Measurements from ENCODE around the gene RAD51B.
"Not testable (repeated sequence)": the region's sequence is repeated elsewhere in the genome, so short reads cannot be mapped to it uniquely, and the experiment has no call there.

RAD51B gene

DNA sequence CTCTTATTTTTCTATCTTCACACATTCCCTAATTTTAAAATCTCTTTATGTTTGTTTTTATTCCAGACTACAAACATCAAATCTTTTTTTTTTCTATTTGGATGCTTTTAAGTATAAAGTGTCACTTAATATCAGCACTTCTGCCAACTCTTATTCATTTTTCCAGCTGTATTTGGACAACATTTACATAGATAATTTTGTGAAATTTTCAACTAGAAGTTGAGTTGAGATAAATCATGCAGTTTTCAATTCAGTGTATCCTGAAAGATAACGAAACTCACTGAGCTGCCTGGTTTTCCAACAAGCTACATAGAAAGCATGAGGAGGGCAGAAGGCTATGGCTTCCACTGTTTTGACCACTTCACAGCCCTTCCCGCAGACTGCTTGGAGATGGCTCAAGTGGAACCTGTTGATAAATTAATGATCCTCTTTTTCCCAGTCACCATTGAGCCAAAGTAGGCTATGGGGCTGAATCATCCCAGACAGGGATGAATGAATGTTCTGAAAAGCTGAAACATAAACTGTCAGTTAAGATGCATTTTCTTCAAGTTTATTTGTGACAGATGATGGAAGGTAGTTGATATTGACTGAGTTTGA is 213.9 kb downstream of the RAD51B start:
- no peak for DNase-seq

DNA sequence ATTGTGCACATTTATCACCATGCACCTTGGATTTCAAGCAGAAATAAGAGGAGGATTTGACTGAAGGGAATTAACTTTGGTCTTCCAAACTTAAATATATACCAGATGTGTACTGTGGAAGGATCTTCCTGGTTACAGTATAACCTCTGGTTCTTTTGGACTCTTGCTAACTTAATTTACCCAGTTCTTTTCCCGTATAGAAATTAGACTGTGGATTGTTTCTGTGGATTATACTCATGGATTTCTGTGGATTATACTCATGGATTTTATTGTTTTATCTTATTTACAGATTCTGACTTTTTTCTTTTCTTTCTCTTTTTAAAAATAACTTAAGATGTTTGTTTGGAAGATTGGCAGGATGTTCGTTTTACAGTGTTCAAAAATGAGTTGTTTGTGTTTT is 215.3 kb downstream of the RAD51B start:
- no peak for DNase-seq

DNA sequence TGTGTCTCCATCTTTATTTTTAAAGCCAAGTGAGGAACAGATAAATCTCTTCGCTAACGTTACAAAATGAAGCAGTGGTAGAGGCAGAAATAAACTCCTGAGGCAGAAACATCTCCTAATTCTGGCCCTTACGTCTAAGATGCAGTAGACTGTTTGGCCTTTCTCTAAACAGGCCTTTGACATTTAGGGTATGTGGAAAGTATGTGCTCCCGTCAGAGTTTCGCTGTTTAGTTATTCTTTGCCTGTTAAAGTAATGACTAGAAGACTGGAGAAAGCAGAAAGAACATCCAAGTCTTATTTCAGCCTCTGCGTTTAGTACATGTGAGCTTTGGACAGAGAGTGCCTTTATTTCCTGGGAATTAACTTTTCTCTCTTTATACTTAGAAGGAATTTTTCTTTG is 216.6 kb downstream of the RAD51B start:
- no peak for DNase-seq

DNA sequence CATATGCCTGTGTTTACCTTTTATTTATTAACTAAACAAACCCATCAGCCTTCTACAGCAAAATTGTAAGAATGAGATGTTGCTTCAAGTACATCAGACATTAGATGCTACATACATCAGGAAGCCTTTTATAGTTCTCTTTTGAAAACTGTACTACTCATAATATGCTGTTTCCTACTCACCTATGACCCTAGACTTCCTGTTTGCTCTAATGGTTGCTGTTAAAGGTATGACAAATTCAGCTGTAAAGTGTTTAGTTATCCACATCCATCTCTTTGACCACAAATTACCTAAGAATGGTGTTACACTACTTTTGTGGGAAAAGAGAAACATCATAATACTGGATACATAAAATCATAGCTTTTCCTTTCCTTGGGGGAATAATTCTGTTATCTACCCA is 220.0 kb downstream of the RAD51B start:
- DNase-seq: no peak

DNA sequence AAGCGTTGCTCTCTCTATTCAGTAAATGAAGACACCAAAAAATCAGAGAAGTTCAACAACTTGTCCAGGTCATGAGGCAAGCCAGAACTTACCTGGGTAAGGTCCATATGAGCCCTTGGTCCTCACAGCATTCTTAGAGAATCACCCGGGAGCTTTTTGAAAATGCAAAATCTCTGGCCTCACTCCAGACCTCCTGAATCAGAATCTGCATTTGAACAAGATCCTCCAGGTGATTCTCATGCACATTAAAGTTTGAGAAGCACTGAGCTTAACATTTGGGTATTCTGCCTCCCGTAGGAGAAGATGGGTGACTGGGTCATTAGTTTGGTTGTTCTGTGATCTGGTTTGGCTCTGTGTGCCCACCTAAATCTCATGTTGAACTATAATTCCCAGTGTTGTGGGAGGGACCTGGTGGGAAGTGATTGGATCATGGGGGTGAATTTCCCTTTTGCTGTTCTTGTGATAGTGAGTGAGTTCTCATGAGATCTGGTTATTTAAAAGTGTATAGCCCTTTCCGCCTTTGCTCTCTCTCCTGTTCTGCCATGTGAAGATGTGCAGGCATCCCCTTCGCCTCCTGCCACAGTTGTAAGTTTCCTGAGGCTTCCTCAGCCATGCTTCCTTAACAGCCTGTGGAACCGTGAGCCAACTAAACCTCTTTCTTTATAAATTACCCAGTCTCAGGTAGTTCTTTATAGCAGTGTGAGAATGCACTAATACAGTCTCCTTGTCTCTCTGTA is 221.2 kb downstream of the RAD51B start:
- no peak for DNase-seq

DNA sequence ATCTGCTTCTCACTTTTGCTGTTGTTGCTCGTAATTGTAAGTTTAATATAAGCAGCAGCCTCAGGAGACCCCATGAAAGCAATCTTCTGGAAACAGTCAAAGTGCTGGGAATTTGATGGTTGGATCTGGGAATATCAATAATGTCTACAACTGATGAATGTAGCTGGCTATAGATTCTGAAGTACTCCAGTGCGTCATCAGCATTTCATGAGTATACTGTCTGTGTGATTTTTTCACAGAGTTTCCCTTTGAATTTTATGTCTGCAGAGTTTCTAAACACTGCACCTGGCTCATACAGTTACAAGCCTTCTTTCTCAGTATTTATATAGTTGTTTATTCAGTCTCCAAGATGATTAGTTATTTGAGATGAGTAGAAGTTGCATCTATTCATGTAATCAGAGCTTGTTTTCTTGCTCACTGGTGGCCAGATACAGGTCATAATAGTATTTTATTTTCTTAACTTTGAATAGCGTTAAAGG is 222.3 kb downstream of the RAD51B start:
- no peak for DNase-seq

DNA sequence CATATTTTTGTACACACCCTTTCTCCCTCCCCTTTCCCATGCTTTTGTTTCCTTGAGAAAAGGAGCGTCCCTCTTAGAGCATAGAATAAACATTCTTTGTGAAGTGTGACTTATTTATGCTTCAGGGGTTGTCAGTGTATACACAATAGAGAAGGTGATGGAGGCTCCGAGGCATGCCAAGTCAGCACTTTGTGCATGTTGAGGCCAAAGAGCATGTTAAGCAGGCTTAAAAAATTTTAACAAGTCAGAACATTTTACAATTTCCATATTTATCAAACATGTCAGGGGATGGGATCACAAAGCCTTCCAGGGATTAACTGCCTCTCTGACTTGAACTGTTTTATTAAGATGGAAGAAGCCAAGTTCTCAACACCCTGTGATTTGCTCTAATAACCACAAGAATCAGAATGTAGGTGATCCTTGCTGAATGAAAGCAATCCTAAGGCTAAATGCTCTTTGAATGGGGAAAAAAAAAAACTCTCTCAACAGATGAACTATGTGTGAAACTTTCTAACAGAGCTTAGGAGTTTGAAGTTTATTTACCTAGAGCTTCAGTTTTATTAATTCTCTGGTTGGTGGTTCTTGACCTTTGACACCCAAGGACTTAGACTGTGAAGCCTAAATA is 223.1 kb downstream of the RAD51B start:
- DNase-seq: no peak

DNA sequence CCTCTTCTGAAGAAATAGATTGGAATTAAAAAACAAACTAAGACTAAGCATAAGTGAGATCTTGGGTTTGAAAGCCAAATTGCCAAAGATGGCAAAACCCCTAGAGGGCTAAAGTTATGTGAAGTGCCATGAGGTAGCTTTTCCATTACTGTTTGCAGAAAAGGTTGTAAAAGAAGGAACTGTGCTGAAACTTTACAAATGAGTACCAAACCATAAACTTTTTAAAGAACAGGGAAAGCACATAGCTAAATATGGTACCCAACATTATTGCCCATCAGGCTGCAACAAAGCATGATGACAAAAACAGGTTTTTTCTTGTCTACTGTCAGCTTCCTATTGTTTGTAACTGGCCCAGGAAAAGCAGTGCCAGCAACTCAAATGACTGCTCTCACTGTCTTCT is 224.2 kb downstream of the RAD51B start:
- DNase-seq: no peak

DNA sequence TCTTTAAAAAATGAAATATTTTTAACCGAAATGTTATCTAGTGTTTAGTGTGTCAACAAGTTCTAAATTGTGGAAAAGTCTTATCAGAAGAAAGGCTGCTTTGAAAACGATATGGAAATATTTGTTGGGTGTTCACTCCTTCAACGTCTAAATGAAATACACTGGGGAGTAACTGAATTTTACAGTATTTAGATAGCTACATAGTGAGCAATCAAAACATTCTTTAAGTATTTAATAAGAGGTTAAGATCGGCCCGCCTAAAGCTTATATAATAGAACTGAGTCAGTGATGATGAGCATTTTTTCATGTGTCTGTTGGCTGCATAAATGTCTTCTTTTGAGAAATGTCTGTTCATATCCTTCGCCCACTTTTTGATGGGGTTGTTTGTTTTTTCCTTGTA is 228.3 kb downstream of the RAD51B start:
- no peak for DNase-seq

DNA sequence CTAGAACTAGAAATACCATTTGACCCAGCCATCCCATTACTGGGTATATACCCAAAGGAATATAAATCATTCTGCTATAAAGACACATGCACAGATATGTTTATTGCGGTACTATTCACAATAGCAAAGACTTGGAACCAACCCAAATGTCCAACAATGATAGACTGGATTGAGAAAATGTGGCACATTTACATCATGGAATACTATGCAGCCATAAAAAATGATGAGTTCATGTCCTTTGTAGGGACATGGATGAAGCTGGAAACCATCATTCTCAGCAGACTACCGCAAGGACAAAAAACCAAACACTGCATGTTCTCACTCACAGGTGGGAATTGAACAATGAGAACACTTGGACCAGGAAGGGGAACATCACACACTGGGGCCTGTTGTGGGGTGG is 229.2 kb downstream of the RAD51B start:
- DNase-seq: not testable (repeated sequence)

DNA sequence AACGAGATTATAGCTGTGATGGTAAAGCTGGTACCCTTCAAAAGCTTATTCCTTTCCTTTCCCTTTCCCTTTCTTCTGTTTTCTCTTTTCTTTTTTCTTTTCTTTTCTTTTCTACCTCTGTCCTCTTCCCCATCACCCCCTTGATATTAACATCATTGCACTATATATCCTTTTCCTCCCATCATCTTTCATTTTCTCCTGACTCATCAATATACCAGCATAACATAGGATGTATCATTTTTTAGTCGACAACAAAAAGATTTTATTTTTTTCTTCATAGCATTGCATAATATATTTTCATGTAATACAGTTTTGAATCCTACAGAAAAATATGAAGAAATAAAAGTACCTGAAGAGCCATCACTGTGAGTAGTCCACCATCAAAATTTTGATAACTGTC is 230.6 kb downstream of the RAD51B start:
- no peak for DNase-seq

DNA sequence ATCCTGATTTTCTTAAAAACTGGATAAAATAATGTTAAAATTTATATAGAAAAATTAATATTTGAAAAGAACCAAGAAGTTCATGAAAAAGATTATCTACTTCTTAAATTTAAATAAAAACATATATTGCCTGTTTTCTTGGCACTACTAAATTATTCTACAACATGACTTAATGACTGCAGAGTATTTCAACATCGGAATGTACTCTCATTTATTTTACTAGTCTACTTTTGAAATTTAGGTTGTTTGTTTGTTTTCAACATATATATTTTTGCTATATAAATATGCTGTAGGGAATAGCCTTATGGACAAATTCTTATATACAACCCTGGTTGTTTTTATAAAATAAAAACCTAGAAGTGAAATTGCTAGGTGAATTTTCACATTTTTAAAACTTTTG is 231.6 kb downstream of the RAD51B start:
- no peak for DNase-seq

DNA sequence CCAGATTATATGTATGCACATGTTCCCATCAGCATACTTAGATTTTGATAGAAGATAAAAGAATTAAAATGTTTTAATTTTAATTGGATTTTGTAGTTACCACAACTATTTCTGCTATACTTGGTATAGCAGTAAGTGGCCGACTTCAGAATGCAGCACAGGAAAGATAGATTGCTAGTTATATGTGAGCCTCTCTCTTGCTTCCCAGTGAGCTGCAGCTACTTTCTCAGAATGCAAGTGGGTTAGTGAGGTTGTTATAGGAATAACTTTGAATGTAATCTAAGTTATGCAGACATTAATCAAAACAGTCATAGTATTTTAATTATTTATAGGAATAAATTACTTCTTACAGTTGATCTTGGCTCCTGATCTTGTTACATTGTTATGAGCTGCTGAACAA is 240.6 kb downstream of the RAD51B start:
- no peak for DNase-seq

DNA sequence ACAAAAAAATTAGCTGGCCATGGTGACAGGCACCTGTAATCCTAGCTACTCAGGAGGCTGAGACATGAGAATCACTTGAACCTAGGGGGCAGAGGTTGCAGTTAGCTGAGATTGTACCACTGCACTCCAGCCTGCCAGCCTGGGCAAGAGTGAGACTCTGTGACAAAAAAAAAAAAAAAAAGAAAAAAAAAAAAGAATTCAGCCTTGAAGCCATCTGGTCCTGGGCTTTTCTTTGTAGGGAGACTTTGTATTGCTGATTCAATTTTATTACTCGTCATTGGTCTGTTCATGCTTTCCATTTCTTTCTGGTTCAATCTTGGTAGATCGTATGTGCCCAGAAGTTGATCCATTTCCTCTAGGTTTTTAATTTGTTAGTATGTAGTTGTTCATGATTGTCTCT is 243.1 kb downstream of the RAD51B start:
- DNase-seq: no peak

DNA sequence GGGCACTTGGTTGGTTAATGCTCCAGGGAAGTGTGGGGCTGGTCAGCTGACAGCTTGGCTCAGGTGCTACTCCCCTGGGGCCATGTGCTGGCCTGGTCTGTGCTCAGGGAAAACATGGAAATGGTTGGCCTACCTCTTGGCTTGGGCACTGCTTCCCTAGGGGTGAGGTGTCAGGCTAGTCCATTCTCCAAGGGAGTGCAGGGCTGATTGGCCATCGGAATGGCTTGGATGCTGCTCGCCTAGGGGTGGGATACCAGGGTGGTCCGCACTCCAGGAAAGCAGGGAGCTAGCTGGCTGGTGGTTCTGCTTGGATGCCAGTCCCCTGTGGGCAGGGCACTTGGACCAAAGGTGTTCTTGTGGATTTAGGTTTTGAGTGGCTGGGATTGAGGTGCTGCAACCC is 245.7 kb downstream of the RAD51B start:
- DNase-seq: no peak

DNA sequence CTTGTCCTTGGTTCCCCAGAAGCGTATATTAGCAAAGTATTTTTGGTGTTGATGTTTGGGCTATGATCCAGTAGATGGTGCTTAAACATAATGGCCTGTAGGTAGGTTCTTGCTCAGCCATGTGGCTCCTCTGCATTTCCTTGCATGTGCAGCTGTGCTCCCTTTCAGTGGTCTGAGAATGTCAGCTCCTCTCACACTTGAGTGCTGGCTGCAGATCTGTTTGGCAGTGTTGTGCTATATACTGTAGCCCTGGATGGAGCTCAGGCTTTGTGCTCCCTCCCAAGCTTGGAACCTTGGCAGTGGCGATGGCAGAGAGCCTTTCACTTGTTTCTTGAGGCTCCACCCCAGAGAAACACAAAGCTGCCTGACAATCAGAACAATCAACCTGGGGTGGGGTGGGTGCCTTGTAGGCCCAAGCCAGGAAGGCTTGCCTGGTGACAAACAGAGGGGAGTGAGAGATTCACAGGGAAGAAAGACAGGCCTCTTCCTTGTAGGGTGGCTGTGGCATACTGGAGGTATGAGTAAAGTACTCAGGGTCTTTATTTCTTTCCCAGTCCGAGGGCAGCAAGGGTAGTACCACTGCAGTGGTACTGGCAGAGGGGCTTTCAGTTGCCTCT is 255.3 kb downstream of the RAD51B start:
- DNase-seq: no peak

DNA sequence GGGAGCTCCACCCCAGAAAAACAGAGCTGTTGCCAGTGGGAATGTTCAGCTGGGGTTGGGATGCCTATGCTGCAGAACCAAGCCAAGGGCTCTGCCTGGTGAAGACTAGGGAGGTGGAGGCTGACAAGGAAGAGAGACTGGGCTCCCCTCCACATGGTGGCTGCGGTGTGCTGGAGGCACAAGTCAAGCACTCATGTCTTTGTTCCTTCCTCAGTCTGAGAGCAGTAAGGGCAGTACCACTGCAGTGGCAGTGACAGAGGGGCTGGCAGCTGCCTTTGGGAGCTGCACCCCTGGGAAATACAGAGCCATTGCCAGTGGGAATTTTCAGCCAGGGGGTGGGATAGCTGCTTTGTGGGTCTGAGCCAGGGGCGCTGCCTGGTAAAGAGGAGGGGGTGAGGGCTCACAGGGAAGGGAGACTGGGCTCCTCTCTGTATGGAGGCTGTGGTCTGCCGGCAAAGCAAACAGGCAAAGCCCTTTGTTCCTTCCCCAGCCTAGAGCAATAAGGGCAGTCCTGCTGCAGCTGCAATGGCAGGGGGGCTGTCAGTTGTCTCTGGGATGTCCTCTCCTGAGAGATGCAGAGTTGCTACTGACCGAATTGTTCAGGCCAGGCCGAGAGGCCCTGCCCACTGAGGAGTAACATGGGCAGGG is 255.9 kb downstream of the RAD51B start:
- DNase-seq: no peak

DNA sequence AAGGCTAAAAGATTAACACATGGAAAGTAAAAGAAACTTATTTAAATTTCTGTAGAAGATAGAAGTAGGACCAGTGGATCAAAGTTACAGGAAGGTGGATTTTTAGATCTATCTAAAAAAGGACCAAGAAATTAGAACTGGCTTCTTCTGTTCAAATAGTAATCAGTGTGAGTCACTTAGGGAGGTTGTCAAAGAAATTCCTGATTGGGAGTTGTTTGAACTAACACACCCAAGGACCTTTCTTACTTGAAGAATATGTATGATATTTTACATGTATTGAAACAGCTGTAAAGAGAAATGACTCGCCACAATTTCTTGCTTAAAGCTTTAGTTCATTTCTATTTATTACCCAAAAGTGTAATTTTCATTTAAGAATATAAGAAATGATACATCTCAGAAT is 256.9 kb downstream of the RAD51B start:
- DNase-seq: no peak

DNA sequence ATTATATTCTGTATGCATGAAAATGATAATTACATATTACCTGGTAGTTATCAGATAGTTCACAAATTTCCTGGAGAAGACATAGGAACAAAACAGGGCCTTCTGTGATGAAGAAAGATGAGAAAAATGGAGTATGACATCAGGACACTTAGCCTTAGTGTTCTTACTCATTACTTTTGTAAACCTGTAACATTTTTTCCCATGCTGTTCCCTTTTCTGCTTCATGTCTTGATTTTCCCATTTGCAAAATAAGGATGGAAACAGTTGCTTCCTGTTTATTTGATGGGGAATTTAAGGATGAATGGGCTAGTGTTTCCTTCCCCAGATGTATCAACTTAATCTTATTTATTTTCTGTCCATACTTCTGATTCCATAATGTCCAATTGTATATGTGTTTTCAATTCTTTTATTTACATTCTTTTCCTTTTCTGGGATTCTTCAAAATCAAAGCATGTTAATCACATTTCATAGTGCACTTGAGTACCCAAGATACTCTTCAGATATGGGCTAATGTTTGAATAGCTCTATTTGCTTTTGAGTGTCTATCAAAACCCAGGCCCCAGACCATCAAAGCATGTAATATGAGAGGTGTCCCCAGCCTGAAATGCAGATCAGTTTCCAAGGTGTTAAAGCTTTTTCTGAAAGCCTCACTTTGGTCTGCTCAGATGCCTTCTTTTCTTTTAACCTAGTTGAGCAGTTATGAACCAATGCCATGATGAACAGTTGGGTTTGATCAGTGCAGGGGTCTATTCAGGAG is 260.5 kb downstream of the RAD51B start:
- DNase-seq: no peak

DNA sequence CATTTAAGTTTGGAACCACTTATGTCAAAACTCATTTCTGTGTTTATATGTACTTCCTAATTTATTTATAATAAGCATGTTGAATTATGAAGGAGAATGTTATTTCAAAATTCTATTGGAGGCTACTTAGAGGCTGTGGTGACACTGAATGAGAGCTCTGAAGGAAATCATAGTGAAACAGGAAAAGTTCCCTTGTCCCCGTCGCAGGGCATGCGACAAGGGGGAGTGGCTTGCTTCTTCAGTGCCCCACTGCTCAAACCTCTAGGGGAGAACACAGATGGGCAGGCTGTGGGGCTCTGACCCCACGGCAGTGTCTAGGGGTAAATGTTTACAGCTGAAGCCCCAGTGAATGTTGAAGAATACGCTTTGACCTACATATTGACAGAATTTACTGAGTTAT is 261.9 kb downstream of the RAD51B start:
- DNase-seq: no peak

DNA sequence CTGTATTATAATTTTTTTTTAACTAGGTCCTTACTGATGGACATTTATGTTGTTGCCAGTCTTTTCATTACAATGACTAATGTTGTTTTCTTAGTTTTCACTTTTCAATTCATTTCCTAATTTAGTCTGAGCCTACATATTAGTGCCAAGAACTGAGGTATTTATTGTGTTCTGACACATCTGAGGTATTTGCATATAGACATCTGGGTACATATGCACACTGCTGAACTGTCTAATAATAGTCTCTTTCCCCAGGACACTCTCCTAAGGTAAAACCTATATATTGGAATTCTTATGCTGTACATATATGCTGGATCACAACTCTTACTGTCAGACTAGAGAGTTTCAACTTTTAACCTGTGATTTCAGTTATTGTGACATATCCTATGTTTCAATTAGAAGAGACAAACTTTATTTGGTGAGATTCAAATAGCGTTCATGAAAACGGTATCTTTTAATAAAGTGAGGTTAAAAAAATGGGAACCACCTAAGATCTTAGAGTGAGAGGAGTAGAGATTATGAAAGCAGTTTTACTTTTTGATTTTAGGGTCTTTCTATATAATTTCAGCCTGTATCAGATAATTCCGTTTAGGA is 263.2 kb downstream of the RAD51B start:
- DNase-seq: no peak

DNA sequence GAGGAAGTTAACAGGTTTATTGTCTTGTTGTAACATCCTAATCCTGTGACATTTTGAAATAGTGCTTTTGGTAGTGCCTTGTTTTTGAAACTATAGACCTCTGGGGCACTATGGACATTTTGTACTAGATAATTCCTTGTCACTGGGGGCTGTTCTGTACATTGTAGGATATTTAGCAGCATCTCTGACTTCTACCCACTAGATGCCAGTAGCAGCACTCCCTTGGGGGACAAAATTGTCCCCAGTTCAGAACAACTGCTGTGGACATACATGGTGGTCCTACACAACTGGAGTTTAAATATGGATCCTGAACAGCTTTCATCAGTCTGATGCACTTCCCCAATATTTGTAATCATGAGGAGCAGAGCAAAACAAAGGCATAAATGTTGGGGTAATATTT is 264.7 kb downstream of the RAD51B start:
- no peak for DNase-seq
